Neuronal stem cell (in vitro differentiated cells): ENCODE results near the gene MTHFD1L.

ENCODE experiments used
- DNase-seq: peaks from one replicate; pipeline ENCODE4 v3.0.0-alpha.2; 2013; ENCODE audit warnings: low spot score
- H2AFZ ChIP-seq: one replicate; pipeline ENCODE4 v1.6.1; 2013; ENCODE audit warnings: mild to moderate bottlenecking, low read length, inconsistent platforms
- H2AK5ac ChIP-seq: 2 replicates; pipeline ENCODE4 v1.6.1; 2013; ENCODE audit warnings: low read depth, mild to moderate bottlenecking, inconsistent platforms, low read length, moderate library complexity, mixed read lengths
- H2BK120ac ChIP-seq: 2 replicates; pipeline ENCODE4 v1.6.1; 2013; ENCODE audit warnings: low read depth, mild to moderate bottlenecking, inconsistent platforms, low read length, moderate library complexity, mixed read lengths
- H2BK12ac ChIP-seq: one replicate; pipeline ENCODE4 v1.6.1; 2013; ENCODE audit warnings: low read length, inconsistent platforms
- H2BK15ac ChIP-seq: 2 replicates; pipeline ENCODE4 v1.6.1; 2013; ENCODE audit warnings: mild to moderate bottlenecking, low read length, inconsistent platforms, mixed read lengths
- H2BK5ac ChIP-seq: one replicate; pipeline ENCODE4 v1.6.1; 2013; ENCODE audit warnings: inconsistent platforms, mild to moderate bottlenecking, low read length, moderate library complexity
- H3K14ac ChIP-seq: one replicate; pipeline ENCODE4 v1.6.1; 2013; ENCODE audit warnings: low read length, inconsistent platforms
- H3K18ac ChIP-seq: 2 replicates; pipeline ENCODE4 v1.6.1; 2013; ENCODE audit warnings: low read length, inconsistent platforms
- H3K23ac ChIP-seq: 2 replicates; pipeline ENCODE4 v1.6.1; 2013; ENCODE audit warnings: low read depth, mild to moderate bottlenecking, mixed read lengths, low read length, inconsistent platforms; ENCODE audit not compliant: poor library complexity
- H3K27ac ChIP-seq: replicated peaks from 3 replicates; pipeline ENCODE4 v1.5.1; 2013; ENCODE audit warnings: low read length, inconsistent platforms
- H3K27me3 ChIP-seq, 3 experiments: 2 replicates each; pipeline ENCODE4 v1.6.1; 2013; ENCODE audit warnings: low read length in 3 of 3, mild to moderate bottlenecking in 2 of 3, inconsistent platforms in 1 of 3, low read depth in 1 of 3, mixed read lengths in 1 of 3, moderate library complexity in 1 of 3; ENCODE audit not compliant: control insufficient read depth in 3 of 3, insufficient read depth in 3 of 3
- H3K36me3 ChIP-seq, 2 donors: replicated peaks in 1 of 2; 2 replicates each; pipeline ENCODE4 v1.6.1; 2013; ENCODE audit warnings: low read length in 2 of 2; ENCODE audit not compliant: control insufficient read depth in 2 of 2, insufficient read depth in 2 of 2
- H3K4ac ChIP-seq: 2 replicates; pipeline ENCODE4 v1.6.1; 2013; ENCODE audit warnings: inconsistent platforms, mild to moderate bottlenecking, low read length, moderate library complexity
- H3K4me1 ChIP-seq, 2 donors: 1 replicate in 1 of 2; 2 replicates in 1 of 2; pipeline ENCODE4 v1.6.1; 2013; ENCODE audit warnings: low read length in 2 of 2, low read depth in 1 of 2; ENCODE audit not compliant: control insufficient read depth in 2 of 2, insufficient read depth in 1 of 2
- H3K4me2 ChIP-seq: one replicate; pipeline ENCODE4 v1.6.1; 2013; ENCODE audit warnings: mild to moderate bottlenecking, low read length, inconsistent platforms; ENCODE audit not compliant: insufficient read depth, poor library complexity, severe bottlenecking
- H3K4me3 ChIP-seq, 2 donors: 2 replicates each; pipeline ENCODE4 v1.5.1; 2013; ENCODE audit warnings: low read length in 2 of 2, mild to moderate bottlenecking in 2 of 2, inconsistent platforms in 1 of 2, moderate library complexity in 1 of 2
- H3K79me1 ChIP-seq: one replicate; pipeline ENCODE4 v1.6.1; 2013; ENCODE audit warnings: low read depth, mild to moderate bottlenecking, inconsistent platforms, low read length, moderate library complexity
- H3K9ac ChIP-seq: one replicate; pipeline ENCODE4 v1.6.1; 2013; ENCODE audit warnings: mild to moderate bottlenecking, low read depth, low read length, inconsistent platforms; ENCODE audit not compliant: poor library complexity
- H3K9me3 ChIP-seq, 2 donors: replicated peaks in 1 of 2; 2 replicates each; pipeline versions ENCODE3 to v1.6.1; 2013; ENCODE audit warnings: low read length in 2 of 2, mild to moderate bottlenecking in 2 of 2, inconsistent platforms in 1 of 2, low read depth in 1 of 2, mixed read lengths in 1 of 2, moderate library complexity in 1 of 2; ENCODE audit not compliant: control insufficient read depth in 2 of 2, insufficient read depth in 1 of 2
- H4K8ac ChIP-seq: one replicate; pipeline ENCODE4 v1.6.1; 2013; ENCODE audit warnings: low read depth, mild to moderate bottlenecking, inconsistent platforms, low read length, moderate library complexity
- H4K91ac ChIP-seq: one replicate; pipeline ENCODE4 v1.6.1; 2013; ENCODE audit warnings: low read length, low read depth, mild to moderate bottlenecking, inconsistent platforms; ENCODE audit not compliant: poor library complexity
- WGBS, 2 donors: extraction: QIAGEN DNeasy Blood & Tissue Kit; methylation state at CpG; one replicate each; pipeline ENCODE4 v1.1.7; 2013; ENCODE audit warnings: missing lambda C conversion rate in 2 of 2, mixed read lengths in 1 of 2; ENCODE audit not compliant: insufficient read length in 2 of 2, insufficient replicate concordance in 1 of 2; ENCODE audit errors: extremely low coverage in 2 of 2; 5-methylcytosine and 5-hydroxymethylcytosine counted together

MTHFD1L gene

GRCh38 chr6:151023342-151023741, 157.8 kb downstream of the MTHFD1L start:
- no peak overlapping the region for H2AFZ ChIP-seq
- H3K4me3 ChIP-seq = no peak overlapping the region
- no peak overlapping the region for H3K9ac ChIP-seq
- no peak overlapping the region for H2BK15ac ChIP-seq
- H3K18ac ChIP-seq = no peak overlapping the region
- no peaks in the 10 kb centered on the region for H3K79me1 ChIP-seq
- no peak overlapping the region for H2BK12ac ChIP-seq
- WGBS, 2 donors = no CpG with 5 or more reads among the region's 5 CpGs
- H3K23ac ChIP-seq = no peak overlapping the region
- no peak overlapping the region for H3K14ac ChIP-seq
- no peak overlapping the region for H2AK5ac ChIP-seq
- H4K8ac ChIP-seq = no peak overlapping the region
- no peak for DNase-seq
- no peak overlapping the region for H3K4me2 ChIP-seq
- H2BK5ac ChIP-seq = no peak overlapping the region
- no peak overlapping the region for H4K91ac ChIP-seq
- H3K9me3 ChIP-seq = peaks cover 2 to 7% of the 10 kb centered on the region in 2 donors
- peaks cover 12 to 35% of the 10 kb centered on the region in 2 donors for H3K4me1 ChIP-seq
- H2BK120ac ChIP-seq = no peak overlapping the region
- no peak overlapping the region for H3K27ac ChIP-seq
- H3K4ac ChIP-seq = no peak overlapping the region
- H3K27me3 ChIP-seq = no peaks in the 10 kb centered on the region
- H3K36me3 ChIP-seq = peaks cover 7 to 47% of the 10 kb centered on the region in 2 donors

GRCh38 chr6:151024597-151024996, 159.1 kb downstream of the MTHFD1L start:
- Histone ChIP-seq H3K9ac (no peak overlapping the region), H3K36me3 (peaks cover 3 to 43% of the 10 kb centered on the region in 2 donors), H2BK120ac (no peak overlapping the region), H4K91ac (no peak overlapping the region), H3K27me3 (no peaks in the 10 kb centered on the region), H3K14ac (no peak overlapping the region), H2BK12ac (no peak overlapping the region), H2AK5ac (no peak overlapping the region), H3K4me3 (no peak overlapping the region), H4K8ac (no peak overlapping the region), H3K4me2 (no peak overlapping the region), H3K79me1 (no peaks in the 10 kb centered on the region), H3K27ac (no peak overlapping the region), H2AFZ (no peak overlapping the region), H3K18ac (no peak overlapping the region), H3K4me1 (peaks cover 7 to 28% of the 10 kb centered on the region in 2 donors), H2BK5ac (no peak overlapping the region), H3K4ac (no peak overlapping the region), H3K9me3 (peaks cover 2 to 10% of the 10 kb centered on the region in 2 donors), H3K23ac (no peak overlapping the region), H2BK15ac (no peak overlapping the region)
- DNase-seq = no peak
- WGBS, 2 donors = no CpG with 5 or more reads among the region's 7 CpGs

DNA sequence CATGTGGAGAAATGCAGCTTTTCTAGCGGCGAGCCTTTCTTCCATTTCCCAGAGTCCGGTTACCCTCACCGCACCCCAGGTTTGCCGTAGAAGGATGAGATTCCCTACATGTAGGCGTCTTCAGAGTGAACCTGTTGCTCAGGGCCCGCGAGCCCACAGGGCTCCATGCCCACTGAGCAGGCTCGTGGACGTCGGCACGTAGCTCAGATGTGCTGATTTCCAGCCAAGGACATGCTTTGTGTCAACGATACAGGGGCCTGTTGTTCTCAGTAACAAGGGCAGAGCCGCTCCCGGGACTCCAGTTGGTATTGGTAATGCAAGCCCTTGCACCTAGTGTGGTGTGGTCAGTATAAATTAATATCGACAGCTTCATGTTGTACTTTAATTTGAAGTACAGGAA, 159.6 kb downstream of the MTHFD1L start:
- H3K4ac ChIP-seq = no peak overlapping the region

DNA sequence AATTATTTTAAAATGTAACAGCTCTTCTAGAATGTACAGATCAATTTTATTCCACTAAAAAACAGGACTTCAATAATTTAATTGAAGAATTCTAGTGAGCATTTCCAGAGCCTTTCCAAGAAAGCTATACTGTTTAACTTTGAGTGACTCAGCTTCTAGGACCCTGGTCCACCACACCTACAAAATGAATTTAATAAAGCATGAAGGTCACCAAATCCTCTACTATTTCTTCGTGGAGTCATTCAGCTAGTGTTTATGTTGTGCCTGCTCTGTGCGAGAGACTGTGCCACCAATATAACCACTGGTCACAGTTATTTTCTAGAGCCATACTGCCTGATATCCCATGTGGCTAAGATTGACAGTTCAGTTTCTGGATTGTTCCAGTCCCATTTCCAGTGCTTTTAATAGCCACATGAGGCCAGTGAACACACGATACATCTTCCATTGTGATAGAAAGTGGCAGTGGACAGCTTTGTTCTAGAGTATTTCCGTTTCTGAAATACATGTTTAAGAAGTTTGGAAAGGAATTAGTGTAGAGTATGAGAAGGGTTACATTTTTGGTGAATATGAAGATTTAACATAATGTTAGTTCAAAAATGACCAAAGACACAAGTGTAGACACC, 160.7 kb downstream of the MTHFD1L start:
- no peak overlapping the region for H3K4me2 ChIP-seq
- peaks cover 7 to 13% of the 10 kb centered on the region in 2 donors for H3K4me1 ChIP-seq
- no peaks in the 10 kb centered on the region for H3K79me1 ChIP-seq
- H4K91ac ChIP-seq = no peak overlapping the region
- no peak overlapping the region for H3K23ac ChIP-seq
- no peak overlapping the region for H3K27ac ChIP-seq
- H2BK15ac ChIP-seq = no peak overlapping the region
- no CpG with 5 or more reads among the region's 4 CpGs for WGBS, 2 donors
- H3K9ac ChIP-seq = no peak overlapping the region
- no peak overlapping the region for H2BK5ac ChIP-seq
- H2AFZ ChIP-seq = no peak overlapping the region
- no peak for DNase-seq
- H4K8ac ChIP-seq = no peak overlapping the region
- peaks cover 2 to 12% of the 10 kb centered on the region in 2 donors for H3K9me3 ChIP-seq
- no peak overlapping the region for H2BK120ac ChIP-seq
- no peak overlapping the region for H2AK5ac ChIP-seq
- no peak overlapping the region for H3K4ac ChIP-seq
- H3K18ac ChIP-seq = no peak overlapping the region
- no peak overlapping the region for H3K4me3 ChIP-seq
- H3K14ac ChIP-seq = no peak overlapping the region
- no peaks in the 10 kb centered on the region for H3K27me3 ChIP-seq
- no peak overlapping the region for H2BK12ac ChIP-seq
- peaks cover 3 to 45% of the 10 kb centered on the region in 2 donors for H3K36me3 ChIP-seq

More for the DNA sequence above, 159.6 kb downstream of the MTHFD1L start:
- no CpG with 5 or more reads among the region's 16 CpGs for WGBS, 2 donors
- no peak overlapping the region for H3K4me2 ChIP-seq
- H2BK12ac ChIP-seq = no peak overlapping the region
- no peaks in the 10 kb centered on the region for H3K27me3 ChIP-seq
- H3K4me1 ChIP-seq = peaks cover 7 to 23% of the 10 kb centered on the region in 2 donors
- H2BK5ac ChIP-seq = no peak overlapping the region
- H2AK5ac ChIP-seq = no peak overlapping the region
- DNase-seq = no peak
- peak overlapping the region; percentile 53 for H3K18ac ChIP-seq
- no peak overlapping the region for H2BK120ac ChIP-seq
- no peak overlapping the region for H3K4me3 ChIP-seq
- no peaks in the 10 kb centered on the region for H3K79me1 ChIP-seq
- no peak overlapping the region for H3K9ac ChIP-seq
- peaks cover 3 to 47% of the 10 kb centered on the region in 2 donors for H3K36me3 ChIP-seq
- no peak overlapping the region for H4K8ac ChIP-seq
- H2AFZ ChIP-seq = no peak overlapping the region
- H2BK15ac ChIP-seq = no peak overlapping the region
- H3K27ac ChIP-seq = no peak overlapping the region
- H4K91ac ChIP-seq = no peak overlapping the region
- H3K9me3 ChIP-seq = peaks cover 2 to 11% of the 10 kb centered on the region in 2 donors
- H3K14ac ChIP-seq = no peak overlapping the region
- H3K23ac ChIP-seq = no peak overlapping the region
